Caco-2 (cell line): ENCODE results near the gene PLEK. TPM values are rescaled to one million over a fixed set of nuclear protein-coding genes. Genes with fewer than 3 reads are reported as not detected.

Source experiments
- BruUV-seq: library from RNA; stranded (reverse); fragments of 400-500 nt; replicated peaks from 2 replicates; lab custom pipeline; 2021; lab: Mats Ljungman, UMichigan
- CTCF ChIA-PET: fragments of 300-600 bp; sonication (Branson Sonifier 250); formaldehyde crosslinking; loops from one replicate; lab custom pipeline; 2022; ENCODE audit warnings: antibody characterized with exemption; lab: Charles Lee
- POLR2A ChIA-PET: fragments of 300-600 bp; sonication (Branson Sonifier 250); formaldehyde crosslinking; loops from one replicate; lab custom pipeline; 2022; ENCODE audit warnings: antibody characterized with exemption; lab: Charles Lee
- DNase-seq, 2 experiments: peaks; one replicate each; pipeline versions ENCODE4 v3.0.0 to v3.0.0-alpha.2; 2020 to 2022
- H3K27me3 ChIP-seq: replicated peaks from 2 replicates; pipeline ENCODE4 v1.6.0; 2011; ENCODE audit warnings: low read length; ENCODE audit not compliant: control insufficient read depth, insufficient read depth
- H3K36me3 ChIP-seq: 2 replicates; pipeline ENCODE4 v1.5.1; 2011; ENCODE audit warnings: low read length; ENCODE audit not compliant: control insufficient read depth, insufficient read depth
- H3K4me1 ChIP-seq: fragments of 250-450 bp; sonication (Bioruptor Pico); 2 replicates; pipeline ENCODE4 v1.5.1; 2020; ENCODE audit warnings: mild to moderate bottlenecking
- H3K4me3 ChIP-seq: 2 replicates; pipeline ENCODE4 v1.5.1; 2011; ENCODE audit warnings: low read depth, mild to moderate bottlenecking, control low read depth, low read length
- H3K9me3 ChIP-seq: fragments of 250-450 bp; sonication (Bioruptor Pico); 2 replicates; pipeline ENCODE4 v1.5.1; 2020; ENCODE audit warnings: mild to moderate bottlenecking, moderate library complexity
- H3K27ac Mint-ChIP-seq: one replicate; pipeline ENCODE4 v1.8.0; 2022; ENCODE audit warnings: mixed read lengths; ENCODE audit not compliant: unreplicated experiment
- H3K27me3 Mint-ChIP-seq: one replicate; pipeline ENCODE4 v1.8.0; 2022; ENCODE audit warnings: mixed read lengths; ENCODE audit not compliant: insufficient read depth, unreplicated experiment
- H3K36me3 Mint-ChIP-seq: one replicate; pipeline ENCODE4 v1.8.0; 2022; ENCODE audit warnings: mild to moderate bottlenecking, mixed read lengths; ENCODE audit not compliant: insufficient read depth, unreplicated experiment
- H3K4me1 Mint-ChIP-seq: one replicate; pipeline ENCODE4 v1.8.0; 2022; ENCODE audit warnings: low read depth, mixed read lengths; ENCODE audit not compliant: unreplicated experiment
- H3K4me3 Mint-ChIP-seq: one replicate; pipeline ENCODE4 v1.8.0; 2022; ENCODE audit warnings: mild to moderate bottlenecking, moderate library complexity, mixed read lengths; ENCODE audit not compliant: unreplicated experiment
- H3K9me3 Mint-ChIP-seq: one replicate; pipeline ENCODE4 v1.8.0; 2022; ENCODE audit warnings: mixed read lengths; ENCODE audit not compliant: unreplicated experiment
- intact Hi-C: fragments of 100-400 bp; cut with micrococcal nuclease; formaldehyde crosslinking; loops from one replicate; pipeline ENCODE4 v1.10.0; 2022; ENCODE audit not compliant: unreplicated experiment
- total RNA-seq: library from RNA; stranded (reverse); gene quantifications from 2 replicates; pipeline ENCODE4 v1.2.3, GENCODE V29; 2022
- TF ChIP-seq, protein P1 (sequence below), 2 experiments: fragments of 200-600 bp in 1 of 2; IDR thresholded peaks; 1 replicate in 1 of 2; 2 replicates in 1 of 2; pipeline versions ENCODE4 v1.5.1 to v1.8.0; 2011 to 2022; ENCODE audit warnings: antibody characterized with exemption in 1 of 2, control low read depth in 1 of 2, inconsistent platforms in 1 of 2, low read depth in 1 of 2, low read length in 1 of 2, mild to moderate bottlenecking in 1 of 2, moderate library complexity in 1 of 2; ENCODE audit not compliant: insufficient read depth in 1 of 2, severe bottlenecking in 1 of 2, unreplicated experiment in 1 of 2

The PLEK gene
- total RNA-seq, 1 experiment from 2014 or later = not detected

DNA sequence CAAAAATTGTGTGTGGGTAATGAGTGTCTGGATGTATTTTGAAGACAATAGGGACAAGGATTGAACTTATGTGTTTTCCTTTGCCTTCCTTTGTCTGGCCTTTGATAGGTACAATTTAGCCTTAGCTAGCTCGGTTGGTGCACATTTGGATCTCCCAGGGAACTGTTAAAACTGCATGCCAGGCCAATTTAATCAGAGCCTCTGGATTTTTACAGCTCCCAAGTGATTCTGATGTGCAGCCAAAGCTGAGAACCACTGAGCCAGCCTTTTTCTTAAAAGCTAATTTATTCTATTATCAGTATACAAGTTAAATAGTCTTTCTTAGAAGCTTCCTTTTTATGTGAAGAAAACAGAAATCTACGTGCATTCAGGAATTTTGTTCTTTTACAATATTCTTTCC is 25.0 kb downstream of the PLEK start:
- Histone ChIP-seq H3K4me1 (no peaks in the 10 kb centered on the region), H3K9me3 (no peaks in the 10 kb centered on the region), H3K4me3 (no peak overlapping the region), H3K36me3 (no peaks in the 10 kb centered on the region), H3K27me3 (no peaks in the 10 kb centered on the region)
- ChIA-PET CTCF (no interaction called here), POLR2A (no interaction called here)
- no TSS peak for BruUV-seq
- H3K27ac Mint-ChIP-seq = no peak overlapping the region
- no peaks in the 10 kb centered on the region for H3K4me1 Mint-ChIP-seq
- no peak overlapping the region for H3K4me3 Mint-ChIP-seq
- intact Hi-C loops = no loop called here
- H3K36me3 Mint-ChIP-seq = no peaks in the 10 kb centered on the region
- no peak for DNase-seq
- H3K27me3 Mint-ChIP-seq = peaks cover 23% of the 10 kb centered on the region
- H3K9me3 Mint-ChIP-seq = no peaks in the 10 kb centered on the region
- TF ChIP-seq, protein P1, sequence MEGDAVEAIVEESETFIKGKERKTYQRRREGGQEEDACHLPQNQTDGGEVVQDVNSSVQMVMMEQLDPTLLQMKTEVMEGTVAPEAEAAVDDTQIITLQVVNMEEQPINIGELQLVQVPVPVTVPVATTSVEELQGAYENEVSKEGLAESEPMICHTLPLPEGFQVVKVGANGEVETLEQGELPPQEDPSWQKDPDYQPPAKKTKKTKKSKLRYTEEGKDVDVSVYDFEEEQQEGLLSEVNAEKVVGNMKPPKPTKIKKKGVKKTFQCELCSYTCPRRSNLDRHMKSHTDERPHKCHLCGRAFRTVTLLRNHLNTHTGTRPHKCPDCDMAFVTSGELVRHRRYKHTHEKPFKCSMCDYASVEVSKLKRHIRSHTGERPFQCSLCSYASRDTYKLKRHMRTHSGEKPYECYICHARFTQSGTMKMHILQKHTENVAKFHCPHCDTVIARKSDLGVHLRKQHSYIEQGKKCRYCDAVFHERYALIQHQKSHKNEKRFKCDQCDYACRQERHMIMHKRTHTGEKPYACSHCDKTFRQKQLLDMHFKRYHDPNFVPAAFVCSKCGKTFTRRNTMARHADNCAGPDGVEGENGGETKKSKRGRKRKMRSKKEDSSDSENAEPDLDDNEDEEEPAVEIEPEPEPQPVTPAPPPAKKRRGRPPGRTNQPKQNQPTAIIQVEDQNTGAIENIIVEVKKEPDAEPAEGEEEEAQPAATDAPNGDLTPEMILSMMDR (IDR thresholded peaks at IDR 0.05; ENCODE audit: insufficient read depth in 1 of 2, low read depth in 1 of 2, low read length in 1 of 2, severe bottlenecking in 1 of 2, unreplicated experiment in 1 of 2) = no peak

DNA sequence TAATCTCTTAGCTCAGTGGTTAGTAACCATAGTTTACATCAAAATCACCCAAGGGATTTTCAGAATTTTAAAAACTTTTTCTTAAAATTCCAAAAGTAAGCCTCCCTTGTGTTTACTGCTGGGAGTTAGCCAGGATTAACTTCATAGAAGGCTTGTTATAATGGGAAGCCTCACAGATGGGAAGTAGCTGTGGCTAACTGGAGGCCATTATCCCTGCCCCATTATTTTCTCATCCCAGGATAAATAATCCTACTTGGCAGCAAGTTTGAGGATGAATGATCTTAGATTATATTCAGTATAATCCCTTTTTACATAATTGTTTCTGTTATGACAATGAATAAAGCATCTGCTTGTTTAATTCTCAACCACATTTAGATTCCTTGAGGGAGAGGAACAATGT is 25.5 kb downstream of the PLEK start:
- intact Hi-C loops = no loop called here
- Histone ChIP-seq H3K4me3 (no peak overlapping the region), H3K36me3 (no peaks in the 10 kb centered on the region), H3K9me3 (no peaks in the 10 kb centered on the region), H3K27me3 (no peaks in the 10 kb centered on the region), H3K4me1 (no peaks in the 10 kb centered on the region)
- no peak overlapping the region for H3K4me3 Mint-ChIP-seq
- H3K27me3 Mint-ChIP-seq = peaks cover 20% of the 10 kb centered on the region
- ChIA-PET CTCF (no interaction called here), POLR2A (no interaction called here)
- H3K27ac Mint-ChIP-seq = no peak overlapping the region
- no peaks in the 10 kb centered on the region for H3K4me1 Mint-ChIP-seq
- BruUV-seq = no TSS peak
- no peaks in the 10 kb centered on the region for H3K9me3 Mint-ChIP-seq
- H3K36me3 Mint-ChIP-seq = no peaks in the 10 kb centered on the region
- TF ChIP-seq, protein P1 (IDR thresholded peaks at IDR 0.05; ENCODE audit: insufficient read depth in 1 of 2, low read depth in 1 of 2, low read length in 1 of 2, severe bottlenecking in 1 of 2, unreplicated experiment in 1 of 2) = no peak
- no peak for DNase-seq

DNA sequence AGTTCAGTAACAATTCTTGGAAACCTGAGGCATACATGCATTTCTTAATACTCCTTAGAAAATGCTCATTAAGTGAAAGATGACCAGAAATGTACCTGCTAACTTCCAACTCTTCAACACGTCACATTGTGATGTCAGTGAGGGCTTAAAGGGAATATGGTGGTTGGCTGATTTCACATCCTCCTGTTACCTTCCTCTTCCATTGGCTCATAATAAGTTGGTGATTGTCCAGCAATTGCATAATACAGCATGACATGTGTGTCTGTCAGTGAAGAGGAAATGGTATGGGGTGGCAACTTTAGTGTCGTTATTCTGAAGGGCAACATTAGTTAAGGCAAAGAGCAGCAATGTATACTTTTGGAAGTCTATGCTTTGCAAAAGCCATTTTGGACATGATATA is 26.0 kb downstream of the PLEK start:
- Mint-ChIP-seq H3K27ac (no peak overlapping the region), H3K4me1 (no peaks in the 10 kb centered on the region), H3K9me3 (no peaks in the 10 kb centered on the region), H3K36me3 (no peaks in the 10 kb centered on the region), H3K4me3 (no peak overlapping the region), H3K27me3 (peaks cover 18% of the 10 kb centered on the region)
- no peaks in the 10 kb centered on the region for H3K4me1 ChIP-seq
- H3K36me3 ChIP-seq = no peaks in the 10 kb centered on the region
- DNase-seq = no peak
- H3K27me3 ChIP-seq = no peaks in the 10 kb centered on the region
- ChIA-PET CTCF (no interaction called here), POLR2A (no interaction called here)
- intact Hi-C loops = no loop called here
- TF ChIP-seq, protein P1 (IDR thresholded peaks at IDR 0.05; ENCODE audit: insufficient read depth in 1 of 2, low read depth in 1 of 2, low read length in 1 of 2, severe bottlenecking in 1 of 2, unreplicated experiment in 1 of 2) = no peak
- BruUV-seq = no TSS peak
- no peak overlapping the region for H3K4me3 ChIP-seq
- no peaks in the 10 kb centered on the region for H3K9me3 ChIP-seq
